Adrenal gland (tissue), 5 donors: ENCODE data around the gene LRRC8B.

ENCODE experiments used
- POLR2A ChIP-seq, 2 donors: fragments of 450-650 bp; IDR thresholded peaks; one replicate each; pipeline ENCODE4 v1.6.1; 2017; ENCODE audit warnings: antibody characterized with exemption in 2 of 2, mild to moderate bottlenecking in 2 of 2, moderate library complexity in 1 of 2
- TF ChIP-seq, protein P1 (sequence below), 6 experiments: fragments of 450-650 bp in 4 of 6; fragments of 200-600 bp in 2 of 6; sonication (generic) in 1 of 6; IDR thresholded peaks; 1 replicate in 5 of 6; 2 replicates in 1 of 6; pipeline versions ENCODE4 v1.5.1 to v1.8.0; 2016 to 2021; ENCODE audit warnings: antibody characterized with exemption in 6 of 6, mild to moderate bottlenecking in 2 of 6, moderate library complexity in 1 of 6
- donor health status: DM: no; HTN: no; CAD: no.

DNA sequence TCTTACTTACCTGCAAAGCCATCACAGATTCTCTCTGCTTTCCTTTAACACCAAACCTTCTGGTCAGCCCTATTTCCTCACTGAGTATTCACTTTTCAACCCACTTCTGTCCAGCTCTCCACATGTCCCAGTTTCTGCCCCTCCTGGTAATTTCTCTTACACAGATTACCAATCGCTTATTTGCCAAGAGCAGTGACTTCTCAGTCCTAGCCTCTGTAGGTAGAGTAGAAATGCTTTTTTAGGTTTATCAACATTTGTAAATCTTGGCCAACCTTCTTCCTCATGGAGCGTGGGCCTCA is 74.7 kb downstream of the LRRC8B start:
- TF ChIP-seq, protein P1, sequence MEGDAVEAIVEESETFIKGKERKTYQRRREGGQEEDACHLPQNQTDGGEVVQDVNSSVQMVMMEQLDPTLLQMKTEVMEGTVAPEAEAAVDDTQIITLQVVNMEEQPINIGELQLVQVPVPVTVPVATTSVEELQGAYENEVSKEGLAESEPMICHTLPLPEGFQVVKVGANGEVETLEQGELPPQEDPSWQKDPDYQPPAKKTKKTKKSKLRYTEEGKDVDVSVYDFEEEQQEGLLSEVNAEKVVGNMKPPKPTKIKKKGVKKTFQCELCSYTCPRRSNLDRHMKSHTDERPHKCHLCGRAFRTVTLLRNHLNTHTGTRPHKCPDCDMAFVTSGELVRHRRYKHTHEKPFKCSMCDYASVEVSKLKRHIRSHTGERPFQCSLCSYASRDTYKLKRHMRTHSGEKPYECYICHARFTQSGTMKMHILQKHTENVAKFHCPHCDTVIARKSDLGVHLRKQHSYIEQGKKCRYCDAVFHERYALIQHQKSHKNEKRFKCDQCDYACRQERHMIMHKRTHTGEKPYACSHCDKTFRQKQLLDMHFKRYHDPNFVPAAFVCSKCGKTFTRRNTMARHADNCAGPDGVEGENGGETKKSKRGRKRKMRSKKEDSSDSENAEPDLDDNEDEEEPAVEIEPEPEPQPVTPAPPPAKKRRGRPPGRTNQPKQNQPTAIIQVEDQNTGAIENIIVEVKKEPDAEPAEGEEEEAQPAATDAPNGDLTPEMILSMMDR (IDR thresholded peaks at IDR 0.05) = peak in 1 of 6 experiments; percentile 13
- TF ChIP-seq POLR2A (IDR thresholded peaks at IDR 0.05) = no peak
